GM12872 (cell line): ENCODE measurements around the gene KIF21A.

Experiments
- CTCF ChIP-seq: IDR thresholded peaks from 3 replicates; pipeline ENCODE4 v1.5.1; 2011; ENCODE audit warnings: low read depth, mild to moderate bottlenecking, low read length, moderate library complexity; ENCODE audit not compliant: insufficient read depth

The KIF21A gene

DNA sequence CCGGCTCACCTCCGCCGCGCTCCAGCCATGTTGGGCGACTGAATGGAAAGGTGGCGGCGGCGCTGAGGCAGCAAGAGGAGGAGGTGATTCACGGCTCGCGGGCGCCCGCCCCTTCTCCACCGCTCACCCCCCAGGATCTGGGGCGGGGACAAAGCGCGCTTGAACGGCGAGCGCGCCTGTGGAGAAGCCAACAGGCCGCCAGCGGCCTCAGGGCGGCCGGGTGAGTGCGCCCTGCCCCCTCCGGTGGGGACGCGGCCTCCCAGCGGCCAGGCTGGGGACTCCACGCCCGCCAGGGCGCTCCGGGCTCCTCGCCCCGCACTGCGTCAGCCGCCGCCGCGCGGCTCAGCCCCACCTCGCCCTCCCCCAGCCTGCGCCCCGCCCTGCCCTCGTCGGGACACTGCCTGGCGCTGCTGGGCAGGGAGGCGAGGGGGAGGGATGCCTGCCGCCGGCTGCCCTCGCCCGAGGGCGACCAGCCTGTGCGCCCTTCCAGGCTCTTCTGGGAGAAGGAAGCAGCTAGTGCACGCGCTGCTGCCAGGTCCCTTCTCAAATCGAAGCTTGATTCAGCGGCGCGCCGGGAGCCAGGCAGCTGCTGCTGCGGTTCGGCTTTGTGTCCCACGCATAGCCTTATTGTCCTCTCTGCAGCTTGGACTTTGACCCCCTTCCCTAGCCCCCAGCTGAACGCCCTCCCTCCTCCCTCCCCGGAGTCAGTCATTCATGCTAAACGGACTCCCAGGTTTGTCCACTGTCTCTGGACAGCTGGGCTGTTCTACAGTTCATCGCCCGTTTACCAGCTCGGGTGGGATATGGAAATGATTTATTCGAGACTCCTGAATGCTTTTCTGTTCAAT lies at the start of gene KIF21A:
KIF21A (minus strand) TSS at position 40 of the 848 bp plus-strand sequence. CDS start 150 bp downstream, outside the sequence.
- peak; percentile 70 for TF ChIP-seq CTCF

DNA sequence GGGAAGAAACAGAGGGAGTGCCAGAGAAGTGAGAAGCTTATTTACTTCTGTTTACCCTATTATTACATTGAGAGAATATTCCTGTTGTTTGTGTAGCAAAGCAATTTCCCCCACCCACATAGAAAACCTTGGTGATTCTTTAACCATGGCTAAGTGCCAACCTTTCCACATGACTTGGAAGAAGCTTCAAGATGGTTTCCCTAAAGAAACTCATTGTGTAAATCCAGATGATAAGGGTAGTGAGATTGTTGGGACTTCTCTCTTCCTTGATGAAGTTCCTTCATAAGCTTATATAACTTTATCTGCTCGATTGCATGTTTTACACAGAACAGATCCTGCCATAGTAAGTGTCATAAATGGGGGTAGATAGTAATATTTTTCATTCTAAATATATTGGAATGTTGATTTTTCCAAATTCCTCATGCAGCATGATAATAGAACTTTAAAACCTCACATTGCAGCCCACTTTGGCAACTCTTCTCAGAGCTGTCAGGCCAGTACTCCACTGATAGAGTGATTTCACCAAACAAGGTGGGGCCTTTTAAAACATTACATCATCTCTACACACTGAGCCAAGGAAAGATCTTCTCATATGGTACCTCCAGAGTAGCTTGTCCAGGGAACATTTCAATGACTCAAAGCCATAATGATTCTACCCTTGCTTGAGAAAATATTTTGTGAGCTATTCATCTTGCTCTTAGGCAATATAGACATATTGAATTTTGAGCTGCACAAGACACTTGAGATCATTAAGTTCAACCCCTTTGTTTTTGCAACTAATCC lies 47.8 kb upstream of the KIF21A start:
- TF ChIP-seq CTCF = no peak

- no peak for TF ChIP-seq CTCF
Observed at GRCh38 chr12:39483597-39483996, 40.7 kb upstream of the KIF21A start.

GRCh38 chr12:39483042-39483441 lies 40.1 kb upstream of the KIF21A start:
- TF ChIP-seq CTCF = no peak

DNA sequence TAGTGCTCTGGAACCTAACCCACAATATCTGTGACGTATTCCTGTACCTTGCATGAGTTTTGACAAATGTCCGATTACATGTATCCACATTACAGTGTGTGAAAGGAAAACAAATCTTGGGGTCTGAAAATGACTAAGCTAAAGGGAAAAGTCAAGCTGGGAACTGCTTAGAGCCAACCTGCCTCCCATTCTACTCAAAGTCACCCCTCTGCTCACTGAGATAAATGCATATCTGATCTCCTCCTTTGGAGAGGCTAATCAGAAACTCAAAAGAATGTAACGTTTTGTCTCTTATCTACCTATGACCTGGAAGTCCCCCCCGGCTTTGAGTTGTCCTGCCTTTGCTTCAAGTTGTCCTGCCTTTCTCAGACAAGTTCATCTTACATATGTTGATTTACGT lies 34.0 kb upstream of the KIF21A start:
- TF ChIP-seq CTCF = no peak

DNA sequence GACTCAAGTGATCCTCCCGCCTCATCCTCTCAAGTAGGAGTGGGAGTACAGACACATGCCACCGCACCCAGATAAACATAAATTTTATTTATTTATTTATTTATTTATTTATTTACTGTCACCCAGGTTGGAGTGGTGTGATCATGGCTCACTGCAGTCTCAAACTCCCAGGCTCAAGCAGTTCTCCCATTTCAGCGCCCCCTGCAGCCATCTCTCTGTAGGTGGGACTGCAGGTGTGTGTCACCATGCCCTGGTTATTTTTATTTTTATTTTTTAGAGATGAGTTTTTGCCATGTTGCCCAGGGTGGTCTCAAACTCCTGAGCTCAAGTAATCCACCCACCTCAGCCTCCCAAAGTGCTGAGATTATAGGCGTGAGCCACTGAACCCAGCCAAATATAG lies 33.2 kb upstream of the KIF21A start:
- TF ChIP-seq CTCF = 0 out of 3 replicates have a peak, but pooled peaks have one; percentile 19

DNA sequence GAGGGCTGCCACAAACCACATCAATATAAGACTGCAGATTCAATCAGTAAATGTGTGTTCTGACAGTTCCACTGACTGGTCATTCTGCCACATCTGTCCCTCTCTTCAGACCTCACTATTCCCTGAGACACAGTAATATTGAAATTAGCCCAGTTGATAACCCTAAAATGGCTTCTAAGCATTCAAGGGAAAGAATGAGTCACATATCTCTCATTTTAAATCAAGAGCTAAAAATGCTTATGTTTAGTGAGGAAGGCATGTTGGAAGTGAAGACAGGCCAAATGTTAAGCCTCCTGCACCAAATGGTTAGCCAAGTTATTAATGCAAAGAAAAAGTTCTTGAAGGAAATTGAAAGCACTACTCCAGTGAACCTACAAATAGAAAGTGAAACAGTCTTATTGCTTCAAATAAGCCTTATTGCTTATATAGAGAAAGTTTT lies 24.5 kb upstream of the KIF21A start:
- no peak for TF ChIP-seq CTCF
